ENCODE results near the gene HBE1.

The HBE1 gene

DNA sequence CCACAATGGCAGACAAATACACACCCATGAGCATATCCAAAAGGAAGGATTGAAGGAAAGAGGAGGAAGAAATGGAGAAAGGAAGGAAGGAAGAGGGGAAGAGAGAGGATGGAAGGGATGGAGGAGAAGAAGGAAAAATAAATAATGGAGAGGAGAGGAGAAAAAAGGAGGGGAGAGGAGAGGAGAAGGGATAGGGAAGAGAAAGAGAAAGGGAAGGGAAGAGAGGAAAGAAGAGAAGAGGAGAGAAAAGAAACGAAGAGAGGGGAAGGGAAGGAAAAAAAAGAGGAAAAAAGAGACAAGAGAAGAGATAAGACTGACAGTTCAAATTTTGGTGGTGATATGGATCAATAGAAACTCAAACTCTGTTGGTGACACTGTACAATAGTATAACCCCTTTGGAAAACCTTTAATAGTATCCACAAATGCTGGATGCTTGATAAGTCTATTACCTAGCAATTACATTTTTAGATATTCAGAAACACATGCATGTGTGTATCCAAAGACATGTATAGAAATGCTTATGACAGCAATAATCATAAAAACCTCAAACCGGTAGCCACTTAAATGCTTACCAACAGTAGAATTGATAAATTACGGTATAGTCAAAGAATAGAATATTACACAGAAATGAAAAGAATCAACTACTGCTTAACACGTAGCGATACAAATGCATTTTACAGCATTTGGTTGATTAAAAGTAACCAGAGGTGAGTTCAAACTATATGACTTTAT lies 34.2 kb downstream of the HBE1 start:
- ATAC-seq = no peak
- TF ChIP-seq CSDC2 (CRISPR knock-in tag; IDR thresholded peaks at IDR 0.05) (no peak), OSR1 (CRISPR knock-in tag; IDR thresholded peaks at IDR 0.05) (no peak), PPARA (CRISPR knock-in tag; IDR thresholded peaks at IDR 0.05; ENCODE audit: borderline replicate concordance) (no peak), ZC3H10 (CRISPR knock-in tag; IDR thresholded peaks at IDR 0.05) (no peak), ZNF8 (CRISPR knock-in tag; IDR thresholded peaks at IDR 0.05) (no peak), ISL1 (CRISPR knock-in tag; IDR thresholded peaks at IDR 0.05) (no peak), ZNF565 (CRISPR knock-in tag; conservative IDR thresholded peaks at IDR 0.05; ENCODE audit: low read depth) (no peak), TSHZ2 (CRISPR knock-in tag; IDR thresholded peaks at IDR 0.05) (no peak)
- TF ChIP-seq, protein P1, sequence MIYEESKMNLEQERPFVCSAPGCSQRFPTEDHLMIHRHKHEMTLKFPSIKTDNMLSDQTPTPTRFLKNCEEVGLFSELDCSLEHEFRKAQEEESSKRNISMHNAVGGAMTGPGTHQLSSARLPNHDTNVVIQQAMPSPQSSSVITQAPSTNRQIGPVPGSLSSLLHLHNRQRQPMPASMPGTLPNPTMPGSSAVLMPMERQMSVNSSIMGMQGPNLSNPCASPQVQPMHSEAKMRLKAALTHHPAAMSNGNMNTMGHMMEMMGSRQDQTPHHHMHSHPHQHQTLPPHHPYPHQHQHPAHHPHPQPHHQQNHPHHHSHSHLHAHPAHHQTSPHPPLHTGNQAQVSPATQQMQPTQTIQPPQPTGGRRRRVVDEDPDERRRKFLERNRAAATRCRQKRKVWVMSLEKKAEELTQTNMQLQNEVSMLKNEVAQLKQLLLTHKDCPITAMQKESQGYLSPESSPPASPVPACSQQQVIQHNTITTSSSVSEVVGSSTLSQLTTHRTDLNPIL (CRISPR knock-in tag; IDR thresholded peaks at IDR 0.05; ENCODE audit: low read depth) = no peak
- TF ChIP-seq, protein P2, sequence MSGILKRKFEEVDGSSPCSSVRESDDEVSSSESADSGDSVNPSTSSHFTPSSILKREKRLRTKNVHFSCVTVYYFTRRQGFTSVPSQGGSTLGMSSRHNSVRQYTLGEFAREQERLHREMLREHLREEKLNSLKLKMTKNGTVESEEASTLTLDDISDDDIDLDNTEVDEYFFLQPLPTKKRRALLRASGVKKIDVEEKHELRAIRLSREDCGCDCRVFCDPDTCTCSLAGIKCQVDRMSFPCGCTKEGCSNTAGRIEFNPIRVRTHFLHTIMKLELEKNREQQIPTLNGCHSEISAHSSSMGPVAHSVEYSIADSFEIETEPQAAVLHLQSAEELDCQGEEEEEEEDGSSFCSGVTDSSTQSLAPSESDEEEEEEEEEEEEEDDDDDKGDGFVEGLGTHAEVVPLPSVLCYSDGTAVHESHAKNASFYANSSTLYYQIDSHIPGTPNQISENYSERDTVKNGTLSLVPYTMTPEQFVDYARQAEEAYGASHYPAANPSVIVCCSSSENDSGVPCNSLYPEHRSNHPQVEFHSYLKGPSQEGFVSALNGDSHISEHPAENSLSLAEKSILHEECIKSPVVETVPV (CRISPR knock-in tag; IDR thresholded peaks at IDR 0.05) = no peak

DNA sequence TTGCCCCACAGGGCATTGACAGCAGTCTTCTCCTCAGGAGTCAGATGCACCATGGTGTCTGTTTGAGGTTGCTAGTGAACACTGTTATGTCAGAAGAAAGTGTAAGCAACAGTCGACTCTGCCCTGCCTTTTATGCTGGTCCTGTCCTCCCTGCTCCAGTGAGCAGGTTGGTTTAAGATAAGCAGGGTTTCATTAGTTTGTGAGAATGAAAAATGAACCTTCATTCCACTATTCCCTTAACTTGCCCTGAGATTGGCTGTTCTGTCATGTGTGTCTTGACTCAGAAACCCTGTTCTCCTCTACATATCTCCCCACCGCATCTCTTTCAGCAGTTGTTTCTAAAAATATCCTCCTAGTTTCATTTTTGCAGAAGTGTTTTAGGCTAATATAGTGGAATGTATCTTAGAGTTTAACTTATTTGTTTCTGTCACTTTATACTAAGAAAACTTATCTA lies 35.3 kb downstream of the HBE1 start, which contains the start of gene HBD:
Gene HBD, minus strand, starts transcription at position 103 of the 454 bp plus-strand sequence. Its CDS starts 50 bp downstream, at position 53.
- no peak for ATAC-seq
- TF ChIP-seq ZNF70 (CRISPR knock-in tag; IDR thresholded peaks at IDR 0.05) (no peak), TCF4 (CRISPR knock-in tag; IDR thresholded peaks at IDR 0.05; ENCODE audit: borderline replicate concordance) (no peak), CSDC2 (CRISPR knock-in tag; IDR thresholded peaks at IDR 0.05) (no peak), PPARA (CRISPR knock-in tag; IDR thresholded peaks at IDR 0.05; ENCODE audit: borderline replicate concordance) (no peak), ZC3H10 (CRISPR knock-in tag; IDR thresholded peaks at IDR 0.05) (no peak), ZNF565 (CRISPR knock-in tag; conservative IDR thresholded peaks at IDR 0.05; ENCODE audit: low read depth) (no peak), ZFP30 (CRISPR knock-in tag; IDR thresholded peaks at IDR 0.05) (no peak), TSHZ2 (CRISPR knock-in tag; IDR thresholded peaks at IDR 0.05) (no peak), ARNTL (CRISPR knock-in tag; IDR thresholded peaks at IDR 0.05; ENCODE audit: borderline replicate concordance, low read depth) (no peak), POU6F1 (CRISPR knock-in tag; IDR thresholded peaks at IDR 0.05; ENCODE audit: borderline replicate concordance, low read depth) (no peak), SNAI2 (CRISPR knock-in tag; IDR thresholded peaks at IDR 0.05) (no peak), ESRRG (CRISPR knock-in tag; IDR thresholded peaks at IDR 0.05) (no peak), ZFP3 (CRISPR knock-in tag; IDR thresholded peaks at IDR 0.05) (no peak), ISL1 (CRISPR knock-in tag; IDR thresholded peaks at IDR 0.05) (no peak), OSR1 (CRISPR knock-in tag; IDR thresholded peaks at IDR 0.05) (no peak), BACH2 (CRISPR knock-in tag; IDR thresholded peaks at IDR 0.05; ENCODE audit: borderline replicate concordance) (no peak), ZNF8 (CRISPR knock-in tag; IDR thresholded peaks at IDR 0.05) (no peak), RARB (CRISPR knock-in tag; IDR thresholded peaks at IDR 0.05) (no peak)
- TF ChIP-seq, protein P3, sequence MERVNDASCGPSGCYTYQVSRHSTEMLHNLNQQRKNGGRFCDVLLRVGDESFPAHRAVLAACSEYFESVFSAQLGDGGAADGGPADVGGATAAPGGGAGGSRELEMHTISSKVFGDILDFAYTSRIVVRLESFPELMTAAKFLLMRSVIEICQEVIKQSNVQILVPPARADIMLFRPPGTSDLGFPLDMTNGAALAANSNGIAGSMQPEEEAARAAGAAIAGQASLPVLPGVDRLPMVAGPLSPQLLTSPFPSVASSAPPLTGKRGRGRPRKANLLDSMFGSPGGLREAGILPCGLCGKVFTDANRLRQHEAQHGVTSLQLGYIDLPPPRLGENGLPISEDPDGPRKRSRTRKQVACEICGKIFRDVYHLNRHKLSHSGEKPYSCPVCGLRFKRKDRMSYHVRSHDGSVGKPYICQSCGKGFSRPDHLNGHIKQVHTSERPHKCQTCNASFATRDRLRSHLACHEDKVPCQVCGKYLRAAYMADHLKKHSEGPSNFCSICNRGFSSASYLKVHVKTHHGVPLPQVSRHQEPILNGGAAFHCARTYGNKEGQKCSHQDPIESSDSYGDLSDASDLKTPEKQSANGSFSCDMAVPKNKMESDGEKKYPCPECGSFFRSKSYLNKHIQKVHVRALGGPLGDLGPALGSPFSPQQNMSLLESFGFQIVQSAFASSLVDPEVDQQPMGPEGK (CRISPR knock-in tag; IDR thresholded peaks at IDR 0.05; ENCODE audit: borderline replicate concordance) = no peak
- TF ChIP-seq, protein P1 (CRISPR knock-in tag; IDR thresholded peaks at IDR 0.05; ENCODE audit: low read depth) = no peak

Data from SK-N-SH treated with all-trans-retinoic acid at 6 μM for 48 hours (cell line).